ENCODE measurements around the gene CACNA1C.

CACNA1C gene

DNA sequence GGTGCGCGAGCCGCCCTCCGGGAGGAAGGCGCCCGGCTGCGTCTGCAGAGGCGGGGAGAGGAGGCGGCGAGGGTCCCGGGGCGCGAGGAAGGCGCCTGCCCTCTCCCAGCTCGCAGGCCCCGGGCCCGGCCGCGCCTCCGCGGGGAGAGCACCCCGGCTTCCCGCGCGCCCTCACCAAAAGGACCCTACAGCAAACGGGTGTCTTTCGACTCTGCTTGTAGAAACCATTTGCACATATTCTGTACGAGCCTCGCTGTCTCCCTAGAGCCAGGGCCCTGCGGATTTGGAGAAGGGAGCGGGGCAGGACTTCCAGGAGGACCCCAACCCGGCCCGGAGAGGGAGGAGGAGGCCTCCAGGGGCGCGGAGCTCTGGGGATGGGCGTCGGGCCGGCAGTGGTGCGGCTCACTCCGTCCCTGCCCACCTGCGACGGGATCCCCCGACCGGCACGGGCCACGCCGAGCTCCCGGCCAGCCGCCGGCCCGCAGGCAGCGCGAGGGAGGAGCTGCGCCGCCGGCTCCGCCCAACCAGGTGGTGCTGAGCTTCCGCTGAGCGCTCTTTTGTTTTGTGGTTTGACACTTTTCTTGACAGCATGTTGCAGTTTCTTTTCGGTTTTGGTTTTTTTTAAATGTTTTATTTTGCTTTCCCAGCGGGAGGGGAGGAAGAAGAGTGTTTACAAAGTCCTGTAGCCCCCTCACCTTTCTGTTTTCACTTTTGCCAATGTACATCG lies 638.7 kb downstream of the CACNA1C start:
- Mint-ChIP-seq H3K27ac (peak overlapping the region; percentile 98), H3K9me3 (no peaks in the 10 kb centered on the region), H3K27me3 (peaks cover 31% of the 10 kb centered on the region), H3K4me3 (peak overlapping the region; percentile 87), H3K36me3 (peaks cover 3% of the 10 kb centered on the region), H3K4me1 (peaks cover 47% of the 10 kb centered on the region)
- DNase-seq = peak; percentile 75
- CTCF ChIA-PET = interaction anchor here (0.7 to 3.9 kb wide), 8 partner anchors 8 to 121 kb away, joined by 3 to 22 read pairs (median 3); partner anchors contain the start of gene ITFG2

DNA sequence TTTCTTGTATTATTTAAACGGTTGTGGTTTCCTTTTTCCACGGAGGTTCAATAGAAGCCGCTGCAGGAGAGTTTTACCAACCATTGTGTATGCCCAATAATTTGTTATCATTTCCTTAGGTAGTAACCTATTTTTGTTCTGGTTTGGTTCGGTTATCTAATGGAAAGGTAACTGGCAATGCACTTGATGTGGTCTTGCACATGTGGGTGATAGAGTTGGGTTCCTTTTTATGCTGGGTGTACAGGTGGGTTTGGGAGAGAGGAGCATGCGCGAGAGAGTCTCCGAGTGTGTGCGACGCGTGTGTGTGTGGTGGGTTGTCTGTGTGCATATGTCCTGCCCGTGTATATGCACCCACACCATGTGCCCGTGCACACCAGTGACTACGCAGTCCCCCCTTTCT lies 639.3 kb downstream of the CACNA1C start:
- peak overlapping the region; percentile 98 for H3K27ac Mint-ChIP-seq
- H3K4me3 Mint-ChIP-seq = peak overlapping the region; percentile 84
- H3K27me3 Mint-ChIP-seq = peaks cover 37% of the 10 kb centered on the region
- DNase-seq = peak; percentile 53
- peaks cover 47% of the 10 kb centered on the region for H3K4me1 Mint-ChIP-seq
- H3K36me3 Mint-ChIP-seq = peaks cover 3% of the 10 kb centered on the region
- no peaks in the 10 kb centered on the region for H3K9me3 Mint-ChIP-seq
- CTCF ChIA-PET = interaction anchor here (0.7 to 3.9 kb wide), 5 partner anchors 46 to 1584 kb away, joined by 3 to 22 read pairs (median 4); no protein-coding TSS in a partner anchor

DNA sequence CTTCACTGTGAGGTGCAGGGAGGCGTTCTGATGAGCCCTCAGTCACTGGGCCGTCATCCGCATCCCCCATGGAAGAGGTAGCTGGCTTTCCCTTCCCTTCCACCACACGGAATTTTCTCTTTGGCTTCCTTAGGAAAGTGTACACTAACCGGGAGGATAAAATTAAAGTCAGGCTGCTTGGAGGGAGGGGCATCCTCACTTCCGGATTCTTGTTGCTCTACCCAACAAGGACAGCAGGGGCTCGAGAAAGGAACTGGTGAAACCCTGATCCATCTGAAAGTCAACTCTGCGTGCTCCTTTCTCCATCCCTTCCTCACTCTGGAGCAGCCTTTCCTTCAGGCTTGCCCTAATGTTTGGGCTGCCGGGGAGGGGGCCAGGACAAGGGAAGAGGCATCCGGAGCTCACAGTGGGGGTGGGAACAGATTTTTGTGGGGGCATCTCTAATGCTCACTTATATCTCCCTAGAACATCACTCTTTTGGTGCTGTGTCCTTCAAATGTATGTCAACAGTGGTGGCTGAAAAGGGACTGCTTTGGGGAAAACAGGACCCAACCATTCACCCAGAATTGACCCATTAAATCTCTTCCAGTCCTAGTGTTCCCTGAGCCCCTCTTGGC lies 640.6 kb downstream of the CACNA1C start:
- DNase-seq = peak; percentile 49
- Mint-ChIP-seq H3K36me3 (no peaks in the 10 kb centered on the region), H3K27me3 (peaks cover 42% of the 10 kb centered on the region), H3K9me3 (no peaks in the 10 kb centered on the region), H3K4me3 (peak overlapping the region; percentile 55), H3K27ac (peak overlapping the region; percentile 98), H3K4me1 (peaks cover 43% of the 10 kb centered on the region)
- CTCF ChIA-PET = interaction anchor here (1.2 to 1.9 kb wide), 2 partner anchors 121 to 251 kb away, joined by 3 to 7 read pairs; no protein-coding TSS in a partner anchor

DNA sequence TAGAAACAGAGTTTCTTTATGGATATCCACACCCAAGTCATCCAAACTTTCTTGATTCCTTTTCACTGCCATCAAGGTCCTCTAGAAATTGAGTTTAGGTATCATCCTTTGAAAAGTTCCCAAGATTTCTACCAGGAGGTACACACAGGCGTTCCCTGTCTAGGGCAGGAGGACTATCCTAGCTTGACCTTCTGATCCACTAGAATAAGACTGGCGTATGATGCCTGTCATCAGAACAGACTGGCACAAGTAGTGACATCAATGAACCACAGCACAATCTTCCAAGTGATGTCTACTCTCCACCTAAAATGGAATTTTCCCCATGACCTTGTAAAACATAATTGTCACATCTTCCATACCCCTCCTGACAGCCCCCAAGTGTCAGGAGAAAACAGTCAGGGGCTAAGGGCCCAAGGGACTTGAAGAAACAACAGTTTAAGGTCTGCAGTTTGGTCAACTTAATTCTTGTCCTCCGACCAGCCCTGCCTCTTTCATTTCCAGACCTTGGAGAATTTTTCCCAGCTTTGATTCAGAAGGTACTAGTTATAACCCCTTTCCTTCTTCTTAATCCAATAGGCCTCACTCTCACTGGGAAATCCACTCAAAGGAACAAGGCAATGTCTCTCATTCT lies 641.3 kb downstream of the CACNA1C start:
- no peak overlapping the region for H3K27ac Mint-ChIP-seq
- peaks cover 40% of the 10 kb centered on the region for H3K4me1 Mint-ChIP-seq

DNA sequence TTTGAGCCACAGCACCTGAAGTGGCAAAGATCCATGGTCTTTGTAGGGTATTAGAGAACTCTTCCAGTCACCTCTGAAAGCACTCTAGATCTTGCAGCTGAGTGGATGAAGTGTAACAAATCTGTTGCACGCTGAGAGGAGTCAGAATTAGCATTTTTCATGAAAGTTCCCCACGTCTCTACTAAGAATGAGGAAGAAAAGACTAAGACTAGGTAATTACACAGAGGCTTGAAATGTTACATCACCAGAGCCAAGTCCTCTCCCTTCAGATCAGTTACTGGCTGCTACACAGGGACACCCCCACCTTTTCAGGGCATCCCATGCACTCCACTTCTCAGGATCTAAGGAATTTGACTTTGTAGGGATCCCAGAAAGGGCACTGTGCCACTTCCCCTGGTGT lies 643.3 kb downstream of the CACNA1C start:
- CTCF ChIA-PET = no interaction called here
- H3K9me3 Mint-ChIP-seq = no peaks in the 10 kb centered on the region
- no peak overlapping the region for H3K27ac Mint-ChIP-seq
- H3K4me1 Mint-ChIP-seq = peaks cover 23% of the 10 kb centered on the region
- no peak for DNase-seq
- H3K36me3 Mint-ChIP-seq = no peaks in the 10 kb centered on the region
- H3K27me3 Mint-ChIP-seq = peaks cover 61% of the 10 kb centered on the region
- H3K4me3 Mint-ChIP-seq = no peak overlapping the region

More for the DNA sequence above, 641.3 kb downstream of the CACNA1C start:
- no peaks in the 10 kb centered on the region for H3K9me3 Mint-ChIP-seq
- no peak for DNase-seq
- no peak overlapping the region for H3K4me3 Mint-ChIP-seq
- CTCF ChIA-PET = interaction anchor here (1.2 to 1.9 kb wide), 2 partner anchors 120 to 250 kb away, joined by 3 to 7 read pairs; no protein-coding TSS in a partner anchor
- peaks cover 47% of the 10 kb centered on the region for H3K27me3 Mint-ChIP-seq
- H3K36me3 Mint-ChIP-seq = no peaks in the 10 kb centered on the region

DNA sequence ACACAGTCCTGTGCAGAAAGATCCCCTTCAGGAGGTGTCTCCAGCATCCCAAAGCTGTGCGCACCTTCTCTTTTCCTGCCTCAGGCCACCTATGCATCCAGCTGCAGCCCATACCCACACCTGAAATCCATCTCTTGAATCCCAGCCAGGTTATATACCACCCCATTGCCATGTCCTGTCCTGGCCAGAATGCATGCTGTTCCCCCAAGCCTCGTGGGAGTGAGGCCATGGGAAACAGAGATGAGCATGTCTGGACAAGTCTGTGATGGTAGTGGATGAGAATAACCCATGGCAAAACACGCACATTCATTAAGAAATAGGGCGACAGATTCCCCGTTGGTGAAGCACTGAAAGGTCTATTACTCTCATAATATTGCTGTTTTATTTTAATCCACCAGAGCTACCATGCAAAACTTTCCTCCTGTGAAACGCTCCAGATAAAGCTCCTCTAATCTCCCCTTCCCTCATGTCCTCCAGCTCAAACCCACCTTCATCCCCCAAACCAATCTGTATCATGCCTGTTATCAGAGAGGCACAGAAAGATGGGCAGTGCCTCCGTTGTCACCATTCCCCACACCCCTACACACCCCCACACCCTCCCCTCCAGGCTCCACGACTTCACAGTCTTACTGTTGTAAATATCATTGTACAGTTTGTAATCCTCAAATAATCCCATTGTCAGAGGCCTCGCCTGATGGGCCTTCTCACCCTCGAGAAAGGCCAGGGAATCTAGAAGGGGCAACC lies 644.4 kb downstream of the CACNA1C start:
- DNase-seq = no peak
- Mint-ChIP-seq H3K9me3 (no peaks in the 10 kb centered on the region), H3K27me3 (peaks cover 61% of the 10 kb centered on the region), H3K27ac (no peak overlapping the region), H3K4me1 (peaks cover 17% of the 10 kb centered on the region), H3K4me3 (no peak overlapping the region), H3K36me3 (no peaks in the 10 kb centered on the region)
- CTCF ChIA-PET = no interaction called here

DNA sequence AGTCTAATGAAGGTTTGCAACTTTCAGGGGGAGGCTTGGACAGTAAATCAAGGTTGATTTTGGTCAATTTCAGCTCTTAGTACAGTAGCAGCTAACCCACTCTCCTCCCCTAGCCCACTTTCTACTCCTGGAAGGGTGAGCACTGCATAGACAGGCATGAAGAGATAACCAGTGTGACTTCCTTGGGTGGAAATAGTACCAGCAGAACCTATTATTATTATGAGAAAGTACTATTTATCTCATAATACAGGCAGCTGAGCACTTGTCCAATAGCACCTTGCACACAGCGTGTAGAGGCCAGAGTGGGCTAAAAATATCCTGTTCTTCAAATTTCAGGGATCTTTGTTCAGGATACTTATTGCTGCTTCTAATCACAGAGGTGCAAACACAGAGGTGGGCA lies 645.8 kb downstream of the CACNA1C start:
- CTCF ChIA-PET = no interaction called here
- H3K36me3 Mint-ChIP-seq = no peaks in the 10 kb centered on the region
- no peaks in the 10 kb centered on the region for H3K9me3 Mint-ChIP-seq
- H3K27me3 Mint-ChIP-seq = peaks cover 56% of the 10 kb centered on the region
- DNase-seq = no peak
- peaks cover 3% of the 10 kb centered on the region for H3K4me1 Mint-ChIP-seq
- no peak overlapping the region for H3K4me3 Mint-ChIP-seq
- no peak overlapping the region for H3K27ac Mint-ChIP-seq

DNA sequence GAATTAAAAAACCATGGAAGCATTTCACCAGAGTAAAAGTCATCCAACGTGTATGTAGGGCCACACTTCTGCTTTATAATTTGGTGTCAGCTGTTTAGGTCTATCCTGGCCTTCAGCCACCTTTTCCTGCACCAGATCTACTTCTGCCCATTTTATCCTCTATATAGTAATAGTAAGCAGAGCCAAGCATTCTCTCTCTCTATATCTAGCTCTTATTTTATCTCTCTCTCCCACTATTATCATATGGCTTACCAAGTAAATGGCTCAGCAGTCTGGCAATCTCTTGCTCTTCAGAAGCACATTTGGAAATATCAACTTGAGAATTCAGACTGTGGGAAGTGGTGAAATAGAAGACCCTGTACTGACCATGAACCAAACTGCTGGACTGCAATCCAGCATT lies 657.9 kb downstream of the CACNA1C start:
- peaks cover 2% of the 10 kb centered on the region for H3K36me3 Mint-ChIP-seq
- no peak overlapping the region for H3K4me3 Mint-ChIP-seq
- CTCF ChIA-PET = interaction anchor here (0.7 kb wide), 1 partner anchor 74 kb away, joined by 3 read pairs; no protein-coding TSS in a partner anchor
- H3K4me1 Mint-ChIP-seq = no peaks in the 10 kb centered on the region
- H3K27me3 Mint-ChIP-seq = peaks cover 16% of the 10 kb centered on the region
- no peak overlapping the region for H3K27ac Mint-ChIP-seq
- peaks cover 9% of the 10 kb centered on the region for H3K9me3 Mint-ChIP-seq
- no peak for DNase-seq

DNA sequence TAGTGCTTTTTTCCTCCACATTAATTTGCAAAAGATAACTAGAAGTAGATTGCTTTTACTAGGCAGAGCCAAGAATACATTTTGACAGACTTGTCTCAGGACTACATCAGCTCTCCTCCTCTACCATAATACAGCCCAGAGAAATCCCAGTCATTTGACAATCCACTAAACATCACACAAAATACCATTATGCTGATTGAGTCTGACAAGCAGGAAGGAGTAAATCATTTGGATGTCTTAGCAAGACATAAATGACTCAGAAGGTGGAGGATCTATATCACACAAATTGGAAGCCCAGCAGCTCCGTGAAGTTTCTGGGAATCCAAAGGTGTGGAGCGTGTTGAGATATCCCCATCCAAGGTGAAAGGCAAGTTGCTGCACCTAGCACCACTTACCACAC lies 666.6 kb downstream of the CACNA1C start:
- H3K9me3 Mint-ChIP-seq = no peaks in the 10 kb centered on the region
- no peak overlapping the region for H3K27ac Mint-ChIP-seq
- H3K4me3 Mint-ChIP-seq = no peak overlapping the region
- H3K36me3 Mint-ChIP-seq = no peaks in the 10 kb centered on the region
- DNase-seq = no peak
- CTCF ChIA-PET = interaction anchor here (0.6 kb wide), 1 partner anchor 436 kb away, joined by 3 read pairs; no protein-coding TSS in a partner anchor
- H3K27me3 Mint-ChIP-seq = peaks cover 6% of the 10 kb centered on the region
- H3K4me1 Mint-ChIP-seq = no peaks in the 10 kb centered on the region

DNA sequence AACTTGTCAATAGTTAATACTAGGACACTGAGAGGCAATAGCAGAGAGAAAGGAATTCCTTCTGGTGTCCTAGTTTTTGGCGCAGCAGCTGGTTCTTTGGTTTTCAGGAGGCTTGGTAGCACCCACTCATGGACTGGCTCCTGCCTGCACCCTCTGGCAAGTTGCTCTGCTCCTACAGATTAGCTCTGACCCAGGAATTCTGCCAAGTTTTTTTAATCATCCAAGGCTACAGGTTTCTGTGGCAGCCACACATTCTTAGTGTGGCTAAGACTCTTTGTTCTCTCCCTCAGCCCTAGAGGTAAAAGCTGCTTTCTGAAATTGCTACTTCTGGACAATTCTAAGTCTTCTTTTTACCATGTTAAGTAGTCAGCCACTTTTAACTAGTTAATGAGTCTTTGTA lies 670.0 kb downstream of the CACNA1C start:
- Mint-ChIP-seq H3K9me3 (no peaks in the 10 kb centered on the region), H3K4me1 (no peaks in the 10 kb centered on the region), H3K27ac (no peak overlapping the region), H3K36me3 (no peaks in the 10 kb centered on the region), H3K4me3 (no peak overlapping the region), H3K27me3 (peaks cover 4% of the 10 kb centered on the region)
- no peak for DNase-seq
- CTCF ChIA-PET = no interaction called here

DNA sequence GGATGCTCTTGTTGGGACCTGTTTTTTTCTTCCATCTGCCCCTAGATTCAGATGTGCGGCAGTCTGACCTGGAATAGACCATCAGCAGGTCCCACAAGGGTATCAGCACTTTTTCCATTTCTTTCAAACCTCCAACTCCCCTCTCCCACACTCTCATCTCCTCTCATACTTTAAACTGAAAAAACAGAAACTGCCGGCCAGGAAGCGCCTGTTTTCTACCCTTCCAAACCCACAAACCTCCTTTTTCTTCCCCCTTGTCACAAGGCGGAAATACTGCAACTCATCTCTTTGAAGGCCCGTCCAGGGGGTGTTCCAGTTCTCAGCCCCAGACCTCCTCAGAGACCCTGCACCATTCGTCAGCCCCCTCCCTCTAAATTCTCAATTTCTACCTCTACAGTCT lies 679.5 kb downstream of the CACNA1C start:
- CTCF ChIA-PET = no interaction called here
- Mint-ChIP-seq H3K9me3 (no peaks in the 10 kb centered on the region), H3K4me1 (peaks cover 16% of the 10 kb centered on the region), H3K4me3 (no peak overlapping the region), H3K27me3 (peaks cover 30% of the 10 kb centered on the region), H3K36me3 (no peaks in the 10 kb centered on the region), H3K27ac (no peak overlapping the region)
- DNase-seq = no peak

DNA sequence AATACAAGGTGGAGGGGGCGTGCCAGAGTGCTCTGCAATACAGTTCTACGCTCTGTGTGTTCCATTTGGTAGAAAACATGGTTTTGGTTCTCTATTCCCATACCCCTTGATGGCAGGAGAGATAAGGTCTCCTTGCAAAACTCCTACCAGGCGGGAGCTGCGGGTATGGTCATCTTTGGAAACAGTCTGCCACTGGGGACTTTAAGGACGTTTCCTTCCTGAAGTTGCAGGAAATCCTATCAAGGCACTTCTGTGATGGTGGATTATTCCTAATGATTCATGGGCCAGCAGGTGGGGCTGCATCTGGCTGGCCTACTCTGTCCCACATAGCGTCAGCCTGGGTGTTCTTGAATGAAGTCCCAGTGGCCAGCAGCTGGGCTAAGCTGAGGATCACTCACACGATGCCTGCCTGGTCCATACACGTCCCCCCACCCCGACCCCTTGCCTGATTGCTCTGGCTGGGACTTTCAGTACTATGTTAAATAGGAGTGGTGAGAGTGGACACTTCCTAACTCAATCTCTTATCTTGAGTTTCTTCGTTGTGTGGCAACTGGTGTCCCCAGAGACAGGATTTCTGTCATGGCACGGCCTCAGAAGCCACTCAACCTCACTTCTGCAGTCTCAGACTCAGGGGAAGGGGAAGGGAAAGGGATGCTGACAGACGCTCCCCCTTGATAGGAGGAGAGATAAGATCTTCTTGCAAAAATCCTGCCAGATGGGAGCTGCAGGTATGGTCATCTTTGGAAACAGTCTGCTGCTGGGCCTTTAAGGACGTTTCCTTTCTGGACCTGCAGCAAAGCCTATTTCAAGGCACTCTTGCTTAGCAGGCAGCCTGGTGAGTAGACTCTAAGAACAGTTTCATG lies 680.9 kb downstream of the CACNA1C start:
- no peak for DNase-seq
- CTCF ChIA-PET = no interaction called here
- H3K4me3 Mint-ChIP-seq = no peak overlapping the region
- H3K27ac Mint-ChIP-seq = peak overlapping the region; percentile 25
- no peaks in the 10 kb centered on the region for H3K9me3 Mint-ChIP-seq
- no peaks in the 10 kb centered on the region for H3K36me3 Mint-ChIP-seq
- H3K27me3 Mint-ChIP-seq = peaks cover 30% of the 10 kb centered on the region
- peaks cover 16% of the 10 kb centered on the region for H3K4me1 Mint-ChIP-seq

DNA sequence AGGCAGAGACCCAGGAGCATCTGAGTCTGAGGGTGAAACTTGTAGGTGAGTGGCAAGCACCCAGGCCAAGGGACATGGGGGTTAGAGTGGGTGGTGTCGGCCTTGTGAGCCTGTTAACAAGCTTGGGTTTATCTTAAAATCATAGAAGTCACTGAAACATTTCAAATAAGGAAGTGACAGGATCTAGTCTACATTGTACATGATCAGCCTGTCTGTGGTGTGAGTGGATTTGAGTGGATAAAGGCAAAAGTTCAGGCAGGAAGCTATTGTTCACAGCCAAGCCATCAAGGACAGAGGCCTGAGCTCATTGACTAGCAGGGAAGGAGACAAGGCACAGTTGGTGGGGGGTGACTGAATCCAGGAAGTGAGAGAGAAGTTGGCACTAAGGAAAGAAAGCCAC lies 682.6 kb downstream of the CACNA1C start:
- CTCF ChIA-PET = no interaction called here
- no peak overlapping the region for H3K27ac Mint-ChIP-seq

More for the DNA sequence above, 682.6 kb downstream of the CACNA1C start:
- no peaks in the 10 kb centered on the region for H3K36me3 Mint-ChIP-seq
- H3K9me3 Mint-ChIP-seq = peaks cover 5% of the 10 kb centered on the region
- DNase-seq = no peak
- peaks cover 19% of the 10 kb centered on the region for H3K4me1 Mint-ChIP-seq
- no peak overlapping the region for H3K4me3 Mint-ChIP-seq
- peaks cover 25% of the 10 kb centered on the region for H3K27me3 Mint-ChIP-seq
